SK-N-SH treated with all-trans-retinoic acid at 6 μM for 48 hours (cell line): ENCODE measurements around the gene CDYL.
A peak's percentile ranks its signal among the peaks of the same experiment; 100 is the strongest.

ENCODE experiments used
- ATAC-seq: fragments of 200-7000 bp; cut with Tn5 transposase; 3 replicates; pipeline ENCODE4 v1.9.1; 2020; ENCODE audit warnings: mild to moderate bottlenecking, moderate library complexity
- ARNTL ChIP-seq: fragments of 450-650 bp; formaldehyde crosslinking; IDR thresholded peaks from 2 replicates; pipeline ENCODE4 v1.5.0; 2020; ENCODE audit warnings: low read depth, mild to moderate bottlenecking, moderate library complexity, borderline replicate concordance
- BACH2 ChIP-seq: fragments of 250-450 bp; sonication (Bioruptor Pico); IDR thresholded peaks from 2 replicates; pipeline ENCODE4 v1.9.0; 2021; ENCODE audit warnings: mild to moderate bottlenecking, borderline replicate concordance
- CREB5 ChIP-seq: fragments of 250-450 bp; sonication (Bioruptor Pico); IDR thresholded peaks from 2 replicates; pipeline ENCODE4 v1.5.1; 2020; ENCODE audit warnings: low read depth, mild to moderate bottlenecking, moderate library complexity
- CSRNP3 ChIP-seq: fragments of 250-450 bp; sonication (Bioruptor Pico); IDR thresholded peaks from 2 replicates; pipeline ENCODE4 v1.5.1; 2021; ENCODE audit warnings: mild to moderate bottlenecking, moderate library complexity
- ESRRG ChIP-seq: fragments of 250-450 bp; sonication (Bioruptor Pico); IDR thresholded peaks from 2 replicates; pipeline ENCODE4 v1.6.1; 2021; ENCODE audit warnings: mild to moderate bottlenecking
- GLIS3 ChIP-seq: fragments of 250-450 bp; sonication (Bioruptor Pico); IDR thresholded peaks from 2 replicates; pipeline ENCODE4 v1.5.0; 2020; ENCODE audit warnings: mild to moderate bottlenecking, moderate library complexity
- ISL1 ChIP-seq: fragments of 250-450 bp; sonication (Bioruptor Pico); IDR thresholded peaks from 2 replicates; pipeline ENCODE4 v2.1.2; 2022; ENCODE audit warnings: mild to moderate bottlenecking, moderate library complexity
- OSR1 ChIP-seq: fragments of 250-450 bp; sonication (Bioruptor Pico); IDR thresholded peaks from 2 replicates; pipeline ENCODE4 v1.8.0; 2022; ENCODE audit warnings: moderate library complexity, mild to moderate bottlenecking, inconsistent platforms
- PATZ1 ChIP-seq: fragments of 250-450 bp; sonication (Bioruptor Pico); IDR thresholded peaks from 2 replicates; pipeline ENCODE4 v1.8.0; 2020; ENCODE audit warnings: mild to moderate bottlenecking, moderate library complexity, borderline replicate concordance
- POU6F1 ChIP-seq: fragments of 250-450 bp; sonication (Bioruptor Pico); IDR thresholded peaks from 2 replicates; pipeline ENCODE4 v1.8.0; 2021; ENCODE audit warnings: low read depth, mild to moderate bottlenecking, moderate library complexity, borderline replicate concordance
- PPARA ChIP-seq: fragments of 250-450 bp; sonication (Bioruptor Pico); IDR thresholded peaks from 2 replicates; pipeline ENCODE4 v1.5.0; 2020; ENCODE audit warnings: mild to moderate bottlenecking, borderline replicate concordance
- RARB ChIP-seq: fragments of 250-450 bp; sonication (Bioruptor Pico); IDR thresholded peaks from 2 replicates; pipeline ENCODE4 v1.8.0; 2021; ENCODE audit warnings: mild to moderate bottlenecking, moderate library complexity
- SNAI2 ChIP-seq: fragments of 250-450 bp; sonication (Bioruptor Pico); IDR thresholded peaks from 2 replicates; pipeline ENCODE4 v1.5.0; 2020; ENCODE audit warnings: mild to moderate bottlenecking, moderate library complexity
- TCF4 ChIP-seq: fragments of 250-450 bp; sonication (Bioruptor Pico); IDR thresholded peaks from 2 replicates; pipeline ENCODE4 v1.8.0; 2021; ENCODE audit warnings: mild to moderate bottlenecking, moderate library complexity, borderline replicate concordance
- TOX ChIP-seq: fragments of 250-450 bp; sonication (Bioruptor Pico); IDR thresholded peaks from 2 replicates; pipeline ENCODE4 v1.8.0; 2021; ENCODE audit warnings: mild to moderate bottlenecking, moderate library complexity, borderline replicate concordance
- TSHZ2 ChIP-seq: fragments of 250-450 bp; sonication (Bioruptor Pico); IDR thresholded peaks from 2 replicates; pipeline ENCODE4 v1.5.0; 2020; ENCODE audit warnings: mild to moderate bottlenecking, moderate library complexity
- ZC3H10 ChIP-seq: fragments of 250-450 bp; sonication (Bioruptor Pico); IDR thresholded peaks from 2 replicates; pipeline ENCODE4 v1.5.1; 2021; ENCODE audit warnings: mild to moderate bottlenecking, moderate library complexity
- ZFP3 ChIP-seq: fragments of 250-450 bp; sonication (Bioruptor Pico); IDR thresholded peaks from 2 replicates; pipeline ENCODE4 v1.5.0; 2020; ENCODE audit warnings: mild to moderate bottlenecking, moderate library complexity
- ZFP30 ChIP-seq: fragments of 450-650 bp; formaldehyde crosslinking; IDR thresholded peaks from 2 replicates; pipeline ENCODE4 v1.5.0; 2022; ENCODE audit warnings: mild to moderate bottlenecking, moderate library complexity
- ZNF565 ChIP-seq: fragments of 450-650 bp; formaldehyde crosslinking; conservative IDR thresholded peaks from 2 replicates; pipeline ENCODE4 v1.5.0; 2020; ENCODE audit warnings: low read depth, mild to moderate bottlenecking, moderate library complexity
- ZNF70 ChIP-seq: fragments of 450-650 bp; formaldehyde crosslinking; IDR thresholded peaks from 2 replicates; pipeline ENCODE4 v1.5.0; 2020; ENCODE audit warnings: mild to moderate bottlenecking, moderate library complexity
- ZNF8 ChIP-seq: fragments of 450-650 bp; formaldehyde crosslinking; IDR thresholded peaks from 2 replicates; pipeline ENCODE4 v1.5.0; 2020; ENCODE audit warnings: mild to moderate bottlenecking, moderate library complexity

The CDYL gene

GRCh38 chr6:4935486-4935885, 159.3 kb downstream of the CDYL start:
- no peak for TF ChIP-seq CREB5 (CRISPR knock-in tag)
- TF ChIP-seq POU6F1 (CRISPR knock-in tag) = no peak
- no peak for TF ChIP-seq OSR1 (CRISPR knock-in tag)
- TF ChIP-seq ZC3H10 (CRISPR knock-in tag) = no peak
- no peak for TF ChIP-seq ZNF70 (CRISPR knock-in tag)
- no peak for ATAC-seq

GRCh38 chr6:4935975-4936680, 159.9 kb downstream of the CDYL start:
- ATAC-seq = no peak
- TF ChIP-seq ZNF8 (CRISPR knock-in tag) (no peak), PATZ1 (no peak), CREB5 (CRISPR knock-in tag) (no peak), ESRRG (CRISPR knock-in tag) (no peak), ISL1 (CRISPR knock-in tag) (no peak), ZNF565 (CRISPR knock-in tag) (no peak), ARNTL (CRISPR knock-in tag) (no peak), CSRNP3 (no peak), PPARA (CRISPR knock-in tag) (no peak), TOX (no peak), OSR1 (CRISPR knock-in tag) (no peak), ZFP3 (CRISPR knock-in tag) (no peak), ZC3H10 (CRISPR knock-in tag) (no peak), SNAI2 (CRISPR knock-in tag) (no peak), ZNF70 (CRISPR knock-in tag) (no peak), POU6F1 (CRISPR knock-in tag) (no peak), ZFP30 (CRISPR knock-in tag) (no peak), TCF4 (CRISPR knock-in tag) (no peak), BACH2 (CRISPR knock-in tag) (no peak), RARB (CRISPR knock-in tag) (no peak)

- TF ChIP-seq ZNF8 (CRISPR knock-in tag) = peak; percentile 42; the same call in 1 of the 2 replicates
- peak; percentile 78; the same call in 1 of the 2 replicates for TF ChIP-seq TSHZ2
- TF ChIP-seq PPARA (CRISPR knock-in tag) = 0 out of 2 replicates have a peak, but pooled peaks have one; percentile 57
- peak; percentile 97 for TF ChIP-seq TCF4 (CRISPR knock-in tag)
- no peak for TF ChIP-seq ZFP30 (CRISPR knock-in tag)
- TF ChIP-seq ISL1 (CRISPR knock-in tag) = peak; percentile 55
- 0 out of 2 replicates have a peak, but pooled peaks have one; percentile 23 for TF ChIP-seq ARNTL (CRISPR knock-in tag)
- TF ChIP-seq SNAI2 (CRISPR knock-in tag) = peak; percentile 73; the same call in 1 of the 2 replicates
- 0 out of 2 replicates have a peak, but pooled peaks have one; percentile 16 for TF ChIP-seq ZFP3 (CRISPR knock-in tag)
- no peak; the same call in 1 of the 2 replicates for TF ChIP-seq BACH2 (CRISPR knock-in tag)
- no peak for TF ChIP-seq TOX
- TF ChIP-seq GLIS3 = no peak
- TF ChIP-seq ZNF565 (CRISPR knock-in tag) = no peak
- ATAC-seq = peak; percentile 74; the same call in 2 of the 3 replicates
Measured at GRCh38 chr6:4936681-4937041, 160.5 kb downstream of the CDYL start.
